IPS-18a (cell line): ENCODE measurements around the gene STX17.
"Not testable (repeated sequence)": the region's sequence is repeated elsewhere in the genome, so short reads cannot be mapped to it uniquely, and the experiment has no call there.

ENCODE experiments used
- H3K27ac ChIP-seq: one replicate; pipeline ENCODE4 v1.5.1; 2013; ENCODE audit warnings: low read length
- H3K27me3 ChIP-seq: one replicate; pipeline ENCODE4 v1.6.1; 2013; ENCODE audit warnings: mild to moderate bottlenecking, low read length; ENCODE audit not compliant: control insufficient read depth, insufficient read depth
- H3K36me3 ChIP-seq: one replicate; pipeline ENCODE4 v1.6.1; 2013; ENCODE audit warnings: low read depth, low read length; ENCODE audit not compliant: control insufficient read depth
- H3K4me1 ChIP-seq: one replicate; pipeline ENCODE4 v1.6.1; 2013; ENCODE audit warnings: low read depth, low read length; ENCODE audit not compliant: control insufficient read depth
- H3K4me3 ChIP-seq: one replicate; pipeline ENCODE4 v1.5.1; 2013; ENCODE audit warnings: low read length
- H3K9ac ChIP-seq: one replicate; pipeline ENCODE4 v1.6.1; 2013; ENCODE audit warnings: mild to moderate bottlenecking, low read length, moderate library complexity
- H3K9me3 ChIP-seq: one replicate; pipeline ENCODE4 v1.6.1; 2013; ENCODE audit warnings: low read depth, low read length; ENCODE audit not compliant: control insufficient read depth

Gene STX17

DNA sequence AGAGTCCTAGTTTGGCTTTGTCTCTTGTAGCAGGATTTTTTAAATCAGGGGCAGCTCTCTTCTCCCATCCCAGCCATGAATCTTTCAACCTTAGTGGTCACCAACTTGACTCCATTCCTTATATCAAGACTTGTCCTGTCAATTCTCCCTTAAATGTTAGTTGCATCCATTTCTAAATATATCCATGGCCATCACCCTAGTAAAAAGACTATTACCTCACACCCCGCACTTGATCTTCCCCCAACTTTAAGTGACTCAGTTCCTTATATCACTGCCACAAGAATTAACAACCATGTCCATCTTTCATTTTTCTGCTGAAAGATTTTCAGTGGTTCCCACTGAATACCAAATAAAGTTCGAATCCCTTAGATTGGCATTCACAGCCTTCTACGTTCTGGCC lies 67.0 kb downstream of the STX17 start:
- Histone ChIP-seq H3K4me1 (peaks cover 2% of the 10 kb centered on the region), H3K27ac (no peak overlapping the region), H3K36me3 (no peaks in the 10 kb centered on the region), H3K9me3 (no peaks in the 10 kb centered on the region), H3K27me3 (no peaks in the 10 kb centered on the region), H3K4me3 (no peak overlapping the region), H3K9ac (no peak overlapping the region)

DNA sequence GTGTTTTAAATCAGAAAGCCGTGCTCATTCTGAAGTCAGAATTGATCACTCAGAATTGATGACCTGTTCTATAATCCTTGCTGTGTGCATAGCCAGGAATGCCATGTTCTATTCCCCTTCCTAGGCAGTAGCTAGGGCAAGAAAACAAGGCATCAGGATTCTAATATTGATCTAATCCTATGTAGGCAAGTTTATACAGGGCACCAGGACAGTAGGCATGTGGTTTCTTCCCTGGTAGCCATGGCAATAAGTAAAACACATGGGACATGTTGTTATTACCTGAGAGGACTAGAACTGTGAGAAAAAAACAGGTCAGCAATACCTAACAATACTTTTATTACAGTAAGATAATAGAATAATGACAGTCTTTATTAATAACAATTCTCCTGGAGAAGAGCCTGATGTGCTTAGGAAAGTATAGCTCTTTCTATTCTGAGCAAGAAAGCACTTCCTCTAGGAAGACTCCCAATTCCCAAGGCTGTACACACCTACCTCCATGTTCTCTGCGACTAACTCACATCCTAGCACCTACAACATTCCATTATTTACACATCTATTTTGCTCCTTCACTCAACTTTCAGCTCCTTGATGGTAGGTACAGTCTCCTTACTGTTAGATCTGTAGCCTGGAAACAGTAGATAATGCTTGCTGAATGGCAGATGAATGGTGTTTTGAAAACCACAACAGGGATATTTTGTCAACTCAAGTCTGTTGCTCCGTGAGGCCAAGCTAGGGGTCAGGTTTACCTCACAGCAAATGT lies 70.8 kb downstream of the STX17 start:
- no peak overlapping the region for H3K4me3 ChIP-seq
- no peaks in the 10 kb centered on the region for H3K4me1 ChIP-seq
- no peaks in the 10 kb centered on the region for H3K9me3 ChIP-seq
- no peaks in the 10 kb centered on the region for H3K36me3 ChIP-seq
- H3K9ac ChIP-seq: no peak overlapping the region
- H3K27me3 ChIP-seq: no peaks in the 10 kb centered on the region
- H3K27ac ChIP-seq: no peak overlapping the region

DNA sequence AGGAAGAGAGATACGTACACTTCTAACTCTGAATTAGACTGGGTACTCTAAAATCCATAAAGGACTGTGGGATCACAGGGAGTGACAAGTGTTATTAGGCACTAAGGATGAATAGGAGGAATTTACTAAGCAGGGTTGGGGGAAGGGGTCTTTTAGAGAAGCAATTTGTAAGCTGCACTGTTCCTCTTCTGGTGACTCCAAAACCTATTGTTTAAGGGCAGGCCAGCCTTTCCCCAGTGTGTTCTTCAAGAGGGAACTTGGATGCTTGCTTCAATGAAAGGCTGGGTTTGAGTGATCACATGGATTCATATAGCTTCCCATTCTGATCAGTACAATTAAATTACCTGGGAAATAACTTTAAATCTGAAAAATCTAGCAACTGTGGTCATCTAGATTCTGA lies 71.8 kb downstream of the STX17 start:
- Histone ChIP-seq H3K36me3 (no peaks in the 10 kb centered on the region), H3K27ac (no peak overlapping the region), H3K27me3 (no peaks in the 10 kb centered on the region), H3K4me3 (no peak overlapping the region), H3K9ac (no peak overlapping the region), H3K4me1 (no peaks in the 10 kb centered on the region), H3K9me3 (no peaks in the 10 kb centered on the region)

DNA sequence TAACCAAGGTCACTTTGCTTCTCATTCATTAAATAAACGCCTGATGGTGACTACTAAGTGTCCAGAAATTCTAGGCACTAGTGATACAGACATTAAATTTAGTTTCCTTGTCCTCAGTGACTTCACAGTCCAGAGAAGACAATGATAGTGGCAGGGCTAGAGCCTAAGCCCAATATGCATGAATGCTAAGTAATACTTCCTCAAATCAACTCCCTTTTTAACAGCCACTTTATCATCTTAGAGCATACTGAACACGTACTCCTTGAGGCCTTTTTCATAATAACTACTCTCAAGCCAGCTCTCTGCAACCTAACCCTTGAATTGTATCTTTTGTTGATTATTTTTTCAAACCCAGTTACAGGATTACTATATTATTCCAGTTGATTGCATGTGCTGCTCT lies 74.1 kb downstream of the STX17 start:
- Histone ChIP-seq H3K27me3 (no peaks in the 10 kb centered on the region), H3K27ac (no peak overlapping the region), H3K4me3 (no peak overlapping the region), H3K4me1 (peaks cover 3% of the 10 kb centered on the region), H3K36me3 (no peaks in the 10 kb centered on the region), H3K9ac (no peak overlapping the region), H3K9me3 (no peaks in the 10 kb centered on the region)

DNA sequence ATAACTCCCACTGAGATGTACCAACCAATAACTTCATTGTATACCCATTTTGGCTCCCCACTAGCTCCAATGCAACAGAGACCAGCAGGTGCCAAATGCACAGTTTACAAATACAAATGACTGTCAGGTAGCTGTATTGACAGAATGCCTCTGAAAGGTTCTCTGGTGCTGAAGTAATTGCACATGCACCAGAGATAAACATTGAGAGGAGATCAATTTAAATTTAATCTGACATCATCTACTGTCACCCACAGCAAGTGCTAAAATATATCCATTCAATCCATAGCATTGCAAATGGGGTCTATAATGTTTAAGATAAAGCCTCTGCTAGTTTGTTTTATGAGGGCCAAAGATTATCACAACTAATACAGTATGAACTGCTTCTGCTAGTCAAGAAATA lies 80.2 kb downstream of the STX17 start:
- peaks cover 16% of the 10 kb centered on the region for H3K4me1 ChIP-seq
- no peaks in the 10 kb centered on the region for H3K36me3 ChIP-seq
- no peaks in the 10 kb centered on the region for H3K9me3 ChIP-seq
- no peaks in the 10 kb centered on the region for H3K27me3 ChIP-seq
- no peak overlapping the region for H3K4me3 ChIP-seq
- H3K27ac ChIP-seq: no peak overlapping the region
- H3K9ac ChIP-seq: no peak overlapping the region

DNA sequence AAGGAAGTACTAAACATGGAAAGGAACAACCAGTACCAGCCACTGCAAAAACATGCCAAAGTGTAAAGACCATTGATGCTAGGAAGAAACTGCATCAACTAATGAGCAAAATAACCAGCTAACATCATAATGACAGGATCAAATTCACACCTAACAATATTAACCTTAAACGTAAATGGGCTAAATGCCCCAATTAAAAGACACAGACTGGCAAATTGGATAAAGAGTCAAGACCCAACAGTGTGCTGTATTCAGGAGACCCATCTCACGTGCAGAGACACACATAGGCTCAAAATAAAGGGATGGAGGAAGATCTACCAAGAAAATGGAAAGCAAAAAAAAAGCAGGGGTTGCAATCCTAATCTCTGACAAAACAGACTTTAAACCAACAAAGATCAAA lies 84.1 kb downstream of the STX17 start:
- not testable (repeated sequence) for H3K36me3 ChIP-seq, H3K27me3 ChIP-seq, H3K9me3 ChIP-seq, H3K27ac ChIP-seq, H3K9ac ChIP-seq, H3K4me3 ChIP-seq
- H3K4me1 ChIP-seq: peaks cover 14% of the 10 kb centered on the region

DNA sequence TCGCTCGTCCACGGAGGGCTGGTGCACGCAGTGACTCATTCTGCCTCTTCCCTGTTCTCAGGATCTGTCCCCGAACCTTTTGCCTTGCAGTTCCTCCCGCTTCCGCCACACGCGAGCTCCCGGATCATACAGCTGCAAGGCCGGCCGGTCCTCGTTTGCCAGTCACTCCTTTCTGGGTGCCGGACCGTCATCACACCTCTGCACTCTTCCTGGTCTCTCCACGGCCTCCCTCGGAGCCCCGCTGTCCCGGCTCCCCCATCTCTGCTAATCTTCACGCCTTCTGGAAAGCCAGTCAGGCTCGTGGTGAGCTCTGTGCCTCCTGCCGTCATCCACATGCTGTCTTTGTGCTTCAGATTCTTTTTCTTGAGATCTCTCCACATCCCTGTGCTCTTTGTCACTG lies 91.8 kb downstream of the STX17 start:
- Histone ChIP-seq H3K4me1 (no peaks in the 10 kb centered on the region), H3K27me3 (no peaks in the 10 kb centered on the region), H3K9me3 (no peaks in the 10 kb centered on the region), H3K9ac (no peak overlapping the region), H3K27ac (no peak overlapping the region), H3K36me3 (no peaks in the 10 kb centered on the region), H3K4me3 (no peak overlapping the region)

DNA sequence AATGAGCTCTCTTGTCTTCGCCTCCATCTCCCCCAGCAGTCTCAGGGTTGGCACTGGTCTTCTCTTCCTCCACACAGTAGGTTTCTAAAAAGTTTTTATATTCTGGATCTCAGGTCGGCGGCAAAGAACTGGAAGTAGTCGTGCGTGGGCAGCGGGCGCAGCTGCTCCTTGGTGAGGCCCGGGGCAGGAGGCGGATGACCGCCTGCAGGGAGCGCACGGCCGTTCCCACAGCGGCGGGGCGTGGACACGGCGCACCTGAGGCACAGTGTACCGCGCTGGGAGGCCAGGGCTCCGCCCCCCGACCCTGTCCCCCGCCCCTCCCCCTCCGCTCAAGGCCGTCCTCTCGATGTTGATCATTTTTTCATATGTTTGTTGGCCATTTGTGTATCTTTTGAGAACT lies 92.4 kb downstream of the STX17 start:
- H3K27ac ChIP-seq: no peak overlapping the region
- H3K9me3 ChIP-seq: no peaks in the 10 kb centered on the region
- no peak overlapping the region for H3K9ac ChIP-seq
- no peak overlapping the region for H3K4me3 ChIP-seq
- H3K27me3 ChIP-seq: no peaks in the 10 kb centered on the region
- no peaks in the 10 kb centered on the region for H3K36me3 ChIP-seq
- H3K4me1 ChIP-seq: no peaks in the 10 kb centered on the region

DNA sequence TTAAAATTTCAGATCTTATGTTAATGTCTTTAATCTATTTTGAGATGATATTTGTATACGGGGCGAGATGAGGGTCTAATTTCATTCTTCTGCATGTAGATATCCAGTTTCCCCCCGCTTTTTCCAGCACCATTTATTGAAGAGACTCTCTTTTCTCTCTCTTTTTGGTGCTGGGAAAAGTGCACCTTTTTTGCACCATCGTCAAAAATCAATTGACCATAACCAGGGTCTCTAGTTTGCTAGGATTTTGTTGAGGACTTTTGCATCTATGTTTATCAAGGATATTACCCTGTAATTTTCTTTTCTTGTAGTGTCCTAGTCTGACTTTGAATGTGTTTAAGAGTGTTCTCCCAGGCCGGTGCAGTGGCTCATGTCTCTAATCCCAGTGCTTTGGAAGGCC lies 93.3 kb downstream of the STX17 start:
- Histone ChIP-seq H3K4me1 (no peaks in the 10 kb centered on the region), H3K4me3 (no peak overlapping the region)

DNA sequence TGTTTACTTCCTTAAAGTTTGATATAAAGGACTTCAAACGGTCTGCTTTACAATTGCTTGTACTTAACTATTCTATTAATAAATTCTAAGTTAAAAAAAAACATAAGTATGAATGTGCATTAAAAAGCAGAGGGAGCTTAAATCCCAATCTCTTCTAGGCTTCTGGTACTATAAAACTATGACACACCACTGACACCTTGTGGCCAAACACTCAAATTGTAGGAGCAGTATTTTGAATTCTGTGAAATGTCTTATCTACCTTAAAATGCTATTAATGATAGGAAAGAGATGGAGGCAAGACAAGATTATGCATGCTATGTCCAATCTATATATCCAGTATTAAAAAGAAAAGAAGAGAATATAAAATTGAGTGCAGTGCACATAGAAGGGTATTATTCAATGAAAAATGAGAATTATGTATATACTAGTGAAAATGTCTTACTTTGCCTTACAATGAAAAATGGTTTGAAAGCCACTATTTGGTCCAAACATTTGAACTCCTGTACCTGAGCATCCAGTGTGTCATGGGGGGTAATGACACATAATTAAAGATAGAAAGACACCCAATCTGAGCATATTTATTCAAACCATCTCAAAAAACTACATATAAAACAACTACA lies 104.7 kb downstream of the STX17 start:
- Histone ChIP-seq H3K27ac (no peak overlapping the region), H3K9ac (no peak overlapping the region), H3K4me3 (no peak overlapping the region), H3K36me3 (peaks cover 5% of the 10 kb centered on the region), H3K4me1 (no peaks in the 10 kb centered on the region), H3K27me3 (no peaks in the 10 kb centered on the region), H3K9me3 (no peaks in the 10 kb centered on the region)

More for the DNA sequence above, 93.3 kb downstream of the STX17 start:
- no peaks in the 10 kb centered on the region for H3K9me3 ChIP-seq
- no peaks in the 10 kb centered on the region for H3K27me3 ChIP-seq
- no peak overlapping the region for H3K9ac ChIP-seq
- no peak overlapping the region for H3K27ac ChIP-seq
- no peaks in the 10 kb centered on the region for H3K36me3 ChIP-seq

DNA sequence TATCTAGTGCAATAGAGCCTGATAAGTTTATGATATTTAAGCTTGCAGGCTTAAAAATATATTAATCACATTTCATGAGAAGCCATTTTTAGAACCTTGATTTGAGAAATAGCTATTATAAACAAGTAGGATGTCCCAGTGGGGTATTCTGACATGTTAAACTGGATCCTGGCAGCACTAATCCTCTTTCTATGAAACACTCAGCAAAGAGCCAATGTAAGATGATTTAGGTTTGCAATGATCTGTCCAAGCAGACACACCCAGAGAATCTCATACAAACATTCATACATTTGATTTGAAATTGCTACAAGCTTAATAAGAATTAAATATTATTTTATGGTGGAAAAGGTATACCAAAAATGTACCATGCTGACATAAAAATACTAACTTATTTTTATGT lies 105.8 kb downstream of the STX17 start:
- H3K4me1 ChIP-seq: no peaks in the 10 kb centered on the region
- H3K27ac ChIP-seq: no peak overlapping the region
- no peaks in the 10 kb centered on the region for H3K27me3 ChIP-seq
- no peak overlapping the region for H3K4me3 ChIP-seq
- no peak overlapping the region for H3K9ac ChIP-seq
- H3K9me3 ChIP-seq: no peaks in the 10 kb centered on the region
- peaks cover 5% of the 10 kb centered on the region for H3K36me3 ChIP-seq

DNA sequence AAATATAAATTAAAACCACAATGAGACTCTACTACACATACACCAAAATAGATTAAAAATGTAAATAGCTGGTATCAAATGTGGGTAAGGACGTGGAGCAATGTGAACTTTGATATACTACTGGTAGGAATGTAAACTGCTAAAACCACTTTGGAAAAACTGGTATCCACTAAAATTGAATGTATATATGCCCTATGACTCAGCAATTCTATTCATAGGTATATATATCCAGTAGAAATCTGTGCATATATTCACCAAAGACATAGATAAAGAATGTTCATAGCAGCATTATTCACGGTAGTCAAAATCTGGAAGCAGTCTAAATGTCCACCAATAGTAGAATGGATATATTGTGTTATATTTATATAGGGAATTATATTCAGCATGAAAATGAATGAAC lies 107.1 kb downstream of the STX17 start:
- no peak overlapping the region for H3K4me3 ChIP-seq
- H3K27me3 ChIP-seq: no peaks in the 10 kb centered on the region
- no peak overlapping the region for H3K27ac ChIP-seq
- no peaks in the 10 kb centered on the region for H3K4me1 ChIP-seq
- H3K36me3 ChIP-seq: peaks cover 5% of the 10 kb centered on the region
- no peaks in the 10 kb centered on the region for H3K9me3 ChIP-seq
- H3K9ac ChIP-seq: no peak overlapping the region
